Urinary bladder (tissue), 4 donors: Measurements from ENCODE around the gene A1CF. TPM values are rescaled to one million over a fixed set of nuclear protein-coding genes. Genes with fewer than 3 reads are reported as not detected.
"Not testable (repeated sequence)": the region's sequence is repeated elsewhere in the genome, so short reads cannot be mapped to it uniquely, and the experiment has no call there.

ENCODE experiments used
- DNase-seq: peaks from one replicate; pipeline ENCODE4 v3.0.0-alpha.2; 2015; ENCODE audit errors: extremely low spot score
- H3K27ac ChIP-seq: one replicate; pipeline ENCODE4 v1.5.1; 2013; ENCODE audit warnings: low read depth, mild to moderate bottlenecking, moderate library complexity
- H3K36me3 ChIP-seq: one replicate; pipeline ENCODE4 v1.6.1; 2013; ENCODE audit warnings: mild to moderate bottlenecking, moderate library complexity; ENCODE audit not compliant: insufficient read depth
- H3K4me1 ChIP-seq: one replicate; pipeline ENCODE4 v1.6.1; 2013; ENCODE audit warnings: mild to moderate bottlenecking, moderate library complexity; ENCODE audit not compliant: insufficient read depth
- H3K4me3 ChIP-seq: one replicate; pipeline ENCODE4 v1.5.1; 2013; ENCODE audit warnings: low read depth, low read length
- WGBS: extraction: QIAGEN DNeasy Blood & Tissue Kit; methylation state at CpG from one replicate; pipeline ENCODE4 v1.1.7; 2013; 5-methylcytosine and 5-hydroxymethylcytosine counted together
- polyA plus RNA-seq: library from polyadenylated mRNA; stranded (reverse); fragments of 200-250 nt; gene quantifications from one replicate; pipeline ENCODE4 v1.2.3, GENCODE V29; 2013
- total RNA-seq: library from RNA; depleted of rRNA; stranded (reverse); fragments of >200 nt; gene quantifications from one replicate; pipeline ENCODE4 v1.2.3, GENCODE V29; 2014
- donor health status: healthy with polysubstance abuse.
- donor health status: healthy.

A1CF gene
- total and polyA plus RNA-seq, 2 donors: 0.08 TPM; not detected in 1

DNA sequence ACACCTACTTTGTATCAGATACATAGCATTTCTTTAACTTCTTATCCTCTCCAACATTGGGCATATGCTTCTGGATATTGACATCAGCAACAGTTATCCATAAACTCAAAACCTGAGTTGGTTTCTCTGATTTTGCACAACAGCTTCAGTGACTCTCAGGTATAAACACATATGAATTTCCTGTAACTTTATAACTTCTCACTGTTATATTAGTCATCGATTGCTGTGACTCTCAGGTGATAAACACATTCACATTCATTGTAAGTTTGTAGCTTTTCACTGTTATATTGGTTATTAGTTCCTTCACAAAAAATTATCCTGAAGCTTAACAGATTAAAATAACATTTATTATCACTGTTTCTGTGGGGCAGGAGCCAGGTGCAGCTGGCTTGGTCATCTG lies 88.7 kb downstream of the A1CF start:
- no peaks in the 10 kb centered on the region for H3K36me3 ChIP-seq
- DNase-seq: no peak
- no peak overlapping the region for H3K27ac ChIP-seq
- 95% methylated on average over 1 of the region's 1 CpG for WGBS
- no peak overlapping the region for H3K4me3 ChIP-seq
- H3K4me1 ChIP-seq: no peaks in the 10 kb centered on the region

DNA sequence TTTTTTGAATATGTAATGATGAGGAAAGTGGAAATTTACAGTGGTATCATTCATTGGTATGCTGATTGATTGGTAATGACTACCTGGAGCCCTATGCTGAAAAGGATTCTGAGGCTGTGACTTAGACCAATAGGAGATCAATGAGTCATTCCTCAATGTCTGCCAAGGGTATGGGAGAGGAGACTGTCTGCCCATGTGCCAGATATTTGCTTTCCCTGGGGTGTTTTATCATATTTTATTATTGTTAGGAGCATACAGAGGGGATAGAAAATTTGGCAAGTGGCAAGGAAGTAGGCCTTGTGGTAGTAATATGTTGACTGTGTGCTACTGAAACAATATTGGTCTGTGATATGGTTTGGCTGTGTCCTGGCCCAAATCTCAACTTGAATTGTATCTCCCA lies 90.9 kb downstream of the A1CF start:
- Histone ChIP-seq H3K4me3 (no peak overlapping the region), H3K4me1 (no peaks in the 10 kb centered on the region), H3K36me3 (no peaks in the 10 kb centered on the region), H3K27ac (no peak overlapping the region)
- no peak for DNase-seq

DNA sequence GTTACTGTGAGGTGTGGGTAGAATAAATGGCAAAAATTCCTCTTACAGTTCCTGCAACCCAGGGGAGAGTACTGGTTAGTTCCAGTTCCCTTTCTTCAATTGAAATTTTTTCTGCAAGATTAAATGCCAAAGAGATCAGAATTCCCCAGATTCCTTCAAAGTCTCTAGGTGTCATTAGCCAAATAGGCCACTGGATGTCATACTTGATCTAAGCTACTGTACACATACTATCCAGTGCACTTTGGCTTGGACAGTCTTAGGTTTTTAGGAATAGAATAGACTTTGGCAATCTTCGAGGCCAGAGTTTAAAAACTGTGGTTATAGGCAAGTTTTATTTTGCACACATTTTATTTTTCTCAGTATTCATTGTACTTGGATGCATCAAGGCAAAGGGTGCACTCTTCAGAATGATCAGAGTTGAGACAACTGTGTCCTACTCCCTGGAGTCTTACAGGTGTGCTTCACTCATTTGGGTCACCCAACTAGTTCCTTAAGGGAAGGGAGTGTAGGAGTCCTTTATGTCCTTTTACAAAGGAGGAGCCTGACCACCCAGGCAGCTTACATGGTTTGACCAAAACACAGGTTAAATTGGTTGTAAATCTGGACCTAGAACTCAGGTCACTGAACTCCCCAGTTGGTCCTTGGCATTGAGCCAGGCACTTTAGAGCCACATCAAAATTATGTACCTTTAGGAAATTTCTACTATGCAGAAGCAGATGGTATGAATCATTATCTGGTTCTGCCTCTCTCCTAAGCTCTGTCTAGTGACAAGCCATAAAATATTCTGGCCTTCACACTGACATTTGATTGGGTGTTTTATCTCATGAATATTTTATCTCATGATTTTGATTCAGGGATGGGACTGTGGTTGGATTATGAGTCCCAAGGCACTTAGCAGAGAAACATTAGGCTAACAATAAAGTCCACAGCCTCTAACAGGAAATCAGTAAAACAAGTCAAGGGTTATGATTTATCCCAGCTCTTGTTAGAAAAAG lies 96.2 kb downstream of the A1CF start:
- no peaks in the 10 kb centered on the region for H3K36me3 ChIP-seq
- no peaks in the 10 kb centered on the region for H3K4me1 ChIP-seq
- WGBS: 43% methylated on average over 1 of the region's 1 CpG
- no peak overlapping the region for H3K27ac ChIP-seq
- H3K4me3 ChIP-seq: no peak overlapping the region
- no peak for DNase-seq

DNA sequence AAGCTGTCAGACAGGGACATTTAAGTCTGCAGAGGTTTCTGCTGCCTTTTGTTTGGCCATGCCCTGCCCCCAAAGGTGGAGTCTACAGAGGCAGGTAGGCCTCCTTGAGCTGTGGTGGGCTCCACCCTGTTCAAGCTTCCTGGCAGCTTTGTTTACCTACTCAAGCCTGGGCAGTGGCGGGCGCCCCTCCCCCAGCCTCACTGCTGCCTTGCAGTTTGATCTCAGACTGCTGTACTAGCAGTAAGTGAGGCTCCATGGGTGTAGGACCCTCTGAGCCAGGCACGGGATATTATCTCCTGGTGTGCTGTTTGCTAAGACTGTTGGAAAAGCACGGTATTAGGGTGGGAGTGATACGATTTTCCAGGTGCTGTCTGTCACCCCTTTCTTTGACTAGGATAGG lies 97.5 kb downstream of the A1CF start:
- not testable (repeated sequence) for H3K27ac ChIP-seq, H3K4me3 ChIP-seq, H3K4me1 ChIP-seq, DNase-seq, H3K36me3 ChIP-seq
- 53% methylated on average over 5 of the region's 5 CpGs for WGBS

DNA sequence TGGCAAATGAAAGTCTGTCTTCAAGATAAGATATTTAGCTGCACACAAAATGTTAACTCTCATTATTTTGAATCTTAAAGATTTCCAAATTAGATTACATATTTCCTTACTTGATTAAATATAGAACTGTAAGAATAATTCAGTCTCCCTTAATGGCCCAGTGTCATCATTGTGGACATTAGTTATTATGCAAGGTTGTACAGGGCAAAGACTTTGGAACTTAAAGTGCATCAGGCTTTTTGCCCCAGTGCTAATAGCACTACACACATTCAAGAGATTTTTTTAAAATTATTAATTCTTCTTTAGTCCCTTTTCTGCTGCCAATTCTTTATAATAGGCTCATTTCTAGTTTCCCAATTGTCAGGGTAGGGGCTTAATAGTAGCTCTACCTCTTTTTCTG lies 103.4 kb downstream of the A1CF start:
- H3K27ac ChIP-seq, H3K4me3 ChIP-seq, H3K36me3 ChIP-seq, DNase-seq, H3K4me1 ChIP-seq: not testable (repeated sequence)

DNA sequence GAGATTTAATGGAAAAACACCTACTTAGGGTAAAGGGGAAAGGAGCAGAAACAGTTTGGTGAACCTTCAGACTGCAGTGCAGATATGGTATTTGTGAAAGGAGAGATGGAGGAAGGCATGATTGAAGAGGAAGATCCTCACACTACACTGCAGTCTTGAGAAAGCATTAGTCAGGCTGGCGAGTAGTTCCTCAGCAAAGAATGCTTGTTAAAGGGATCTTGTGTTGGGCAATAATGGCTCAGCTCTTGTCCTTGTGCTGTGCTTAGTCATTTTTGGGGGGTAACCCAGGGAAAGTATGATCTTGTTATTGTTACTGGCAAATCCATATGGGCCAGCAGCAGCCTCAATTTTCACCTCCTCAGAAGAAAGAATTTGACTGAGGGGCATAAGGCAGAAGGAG lies 105.4 kb downstream of the A1CF start:
- H3K4me3 ChIP-seq, H3K4me1 ChIP-seq, DNase-seq, H3K27ac ChIP-seq, H3K36me3 ChIP-seq: not testable (repeated sequence)
- WGBS: 81% methylated on average over 1 of the region's 1 CpG

DNA sequence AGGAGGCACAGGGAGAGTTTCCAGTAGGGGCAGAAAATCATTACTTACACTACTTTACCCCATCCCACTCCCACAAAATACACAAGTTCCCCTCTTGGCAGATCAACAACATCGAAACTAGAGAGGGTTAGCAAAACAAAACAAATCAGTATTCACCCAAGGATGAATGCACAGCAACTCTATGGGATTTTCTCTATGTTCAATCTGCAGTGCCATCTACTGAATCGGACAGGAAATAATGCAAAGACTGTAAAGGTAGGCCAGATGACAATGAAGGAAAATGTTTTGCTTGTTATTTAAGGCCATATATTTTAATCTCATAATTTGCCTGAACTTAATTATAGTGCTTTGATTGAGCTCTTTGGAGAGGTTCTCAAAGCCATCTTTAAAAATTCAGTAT lies 110.6 kb downstream of the A1CF start:
- not testable (repeated sequence) for H3K36me3 ChIP-seq, DNase-seq, H3K4me3 ChIP-seq, H3K4me1 ChIP-seq, H3K27ac ChIP-seq
- WGBS: 53% methylated on average over 2 of the region's 2 CpGs

DNA sequence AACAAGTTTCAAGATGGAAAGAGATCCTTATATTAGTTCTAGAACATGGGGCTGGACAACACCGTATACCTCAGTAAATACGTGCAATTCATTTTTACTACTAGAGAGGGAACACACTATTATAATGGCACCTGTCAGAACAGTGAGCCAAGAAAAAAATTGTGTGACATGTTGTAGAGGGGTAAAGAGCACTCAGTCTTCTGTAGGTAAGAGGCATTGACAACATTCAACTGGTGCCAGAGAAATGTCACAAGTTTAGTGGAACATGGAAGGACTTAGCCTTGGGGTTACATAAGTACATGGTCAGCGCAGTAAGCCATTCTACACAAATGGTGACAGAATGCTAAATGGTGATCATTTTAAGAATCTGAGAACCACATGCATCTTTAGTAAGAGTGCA lies 113.4 kb downstream of the A1CF start:
- WGBS: 95% methylated on average over 3 of the region's 3 CpGs
- DNase-seq: not testable (repeated sequence)

DNA sequence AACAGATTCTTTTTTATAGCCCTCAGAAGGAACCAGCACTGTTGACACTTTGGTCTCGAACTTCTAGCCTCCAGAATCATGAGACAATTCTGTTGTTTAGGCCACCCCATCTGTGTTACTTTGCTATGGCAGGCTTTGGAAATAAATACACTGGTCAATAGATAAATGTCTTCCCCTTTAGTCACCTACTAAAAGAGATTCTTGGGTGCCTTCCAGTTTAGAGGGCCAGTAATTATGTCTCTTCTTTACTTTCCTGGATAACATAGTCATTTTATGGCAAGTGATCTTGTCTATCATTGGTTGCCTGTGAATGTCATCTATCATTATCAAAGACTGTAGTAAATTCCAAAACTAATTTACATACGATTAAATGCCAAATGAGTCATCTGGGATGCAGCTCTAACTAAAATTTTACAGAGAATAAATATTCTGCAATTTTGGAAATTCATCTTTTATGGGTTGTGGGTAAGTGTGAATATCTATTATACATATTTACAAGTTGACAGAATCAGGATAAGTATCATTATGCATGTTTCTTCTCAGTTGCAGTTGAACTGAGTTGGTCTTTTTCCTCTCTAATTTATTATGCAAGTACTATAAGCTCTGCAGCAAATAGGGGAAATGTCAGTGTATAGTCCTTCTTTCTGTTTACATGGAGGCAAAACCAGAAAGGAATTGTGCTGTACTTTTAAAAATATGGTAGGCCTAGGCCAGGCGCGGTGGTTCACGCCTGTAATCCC lies 118.5 kb downstream of the A1CF start:
- H3K27ac ChIP-seq, H3K36me3 ChIP-seq, H3K4me1 ChIP-seq, H3K4me3 ChIP-seq, DNase-seq: not testable (repeated sequence)
- WGBS: 80% methylated on average over 5 of the region's 5 CpGs

More for the DNA sequence above, 113.4 kb downstream of the A1CF start:
- H3K4me1 ChIP-seq, H3K4me3 ChIP-seq, H3K27ac ChIP-seq, H3K36me3 ChIP-seq: not testable (repeated sequence)

Other genes with a start within 250 kb of the A1CF start
- 5.2 TPM for gene ASAH2B, start 145.7 kb downstream of the A1CF start, total RNA-seq
- gene ASAH2B, start 145.7 kb downstream of the A1CF start, polyA plus RNA-seq: 2.1 TPM
- 126 TPM for gene PRKG1, start 188.9 kb upstream of the A1CF start, total RNA-seq
- gene PRKG1, start 188.9 kb upstream of the A1CF start, polyA plus RNA-seq: 17.1 TPM